ENCODE results near the gene ADARB1. TPM values are rescaled to one million over a fixed set of nuclear protein-coding genes. Genes with fewer than 3 reads are reported as not detected.

The ADARB1 gene
- total RNA-seq, 2 experiments from 2014 or later, result 6.6 to 20.5 TPM

DNA sequence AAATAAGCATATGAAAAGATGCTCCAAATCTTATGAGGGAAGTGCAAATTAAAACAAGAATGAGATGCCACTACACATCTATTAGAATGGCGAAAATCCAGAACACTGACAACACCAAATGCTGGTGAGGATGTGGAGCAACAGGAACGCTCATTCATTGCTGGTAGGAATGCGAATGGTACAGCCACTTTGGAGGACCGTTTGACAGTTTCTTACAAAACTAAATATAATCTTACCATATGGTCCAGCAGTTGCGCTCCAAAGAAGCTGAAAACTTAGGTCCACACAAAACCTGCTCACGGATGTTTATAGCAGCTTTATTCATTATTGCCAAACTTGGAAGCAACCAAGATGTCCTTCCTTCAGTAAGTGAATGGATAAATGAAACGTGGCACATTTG lies 163.0 kb downstream of the ADARB1 start:
- Histone ChIP-seq H3K4me2 (ENCODE audit: low read length) (no peak overlapping the region), H3K27ac (ENCODE audit: low read depth, low read length, poor library complexity, severe bottlenecking) (no peak overlapping the region), H3K79me2 (ENCODE audit: insufficient read depth, low read depth, low read length) (no peaks in the 10 kb centered on the region), H3K9me2 (ENCODE audit: insufficient read depth, low read length) (no peaks in the 10 kb centered on the region), H4K20me1 (ENCODE audit: insufficient read depth, low read length) (no peaks in the 10 kb centered on the region), H2AFZ (ENCODE audit: low read length) (no peak overlapping the region), H3K36me3 (ENCODE audit: insufficient read depth, low read length) (no peaks in the 10 kb centered on the region), H3K4me3 (ENCODE audit: low read depth, low read length, poor library complexity, severe bottlenecking) (no peak overlapping the region), H3K4me1 (ENCODE audit: insufficient read depth, low read length, poor library complexity, severe bottlenecking) (no peaks in the 10 kb centered on the region), H3K9me3 (ENCODE audit: low read length) (no peaks in the 10 kb centered on the region)
- BruUV-seq (replicated peaks), result no TSS peak
- intact Hi-C loops (cut with micrococcal nuclease; ENCODE audit: unreplicated experiment), result no loop called here
- no peak for DNase-seq (ENCODE audit: low spot score)
- no peak for TF ChIP-seq EZH2phosphoT487 (IDR thresholded peaks at IDR 0.05; ENCODE audit: borderline replicate concordance, low read depth, low read length)
- TF ChIP-seq, protein P1, sequence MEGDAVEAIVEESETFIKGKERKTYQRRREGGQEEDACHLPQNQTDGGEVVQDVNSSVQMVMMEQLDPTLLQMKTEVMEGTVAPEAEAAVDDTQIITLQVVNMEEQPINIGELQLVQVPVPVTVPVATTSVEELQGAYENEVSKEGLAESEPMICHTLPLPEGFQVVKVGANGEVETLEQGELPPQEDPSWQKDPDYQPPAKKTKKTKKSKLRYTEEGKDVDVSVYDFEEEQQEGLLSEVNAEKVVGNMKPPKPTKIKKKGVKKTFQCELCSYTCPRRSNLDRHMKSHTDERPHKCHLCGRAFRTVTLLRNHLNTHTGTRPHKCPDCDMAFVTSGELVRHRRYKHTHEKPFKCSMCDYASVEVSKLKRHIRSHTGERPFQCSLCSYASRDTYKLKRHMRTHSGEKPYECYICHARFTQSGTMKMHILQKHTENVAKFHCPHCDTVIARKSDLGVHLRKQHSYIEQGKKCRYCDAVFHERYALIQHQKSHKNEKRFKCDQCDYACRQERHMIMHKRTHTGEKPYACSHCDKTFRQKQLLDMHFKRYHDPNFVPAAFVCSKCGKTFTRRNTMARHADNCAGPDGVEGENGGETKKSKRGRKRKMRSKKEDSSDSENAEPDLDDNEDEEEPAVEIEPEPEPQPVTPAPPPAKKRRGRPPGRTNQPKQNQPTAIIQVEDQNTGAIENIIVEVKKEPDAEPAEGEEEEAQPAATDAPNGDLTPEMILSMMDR (conservative IDR thresholded peaks at IDR 0.05; ENCODE audit: low read length), result no peak
- POLR2A ChIA-PET, result no interaction called here
- CTCF ChIA-PET (ENCODE audit: unreplicated experiment), result no interaction called here

DNA sequence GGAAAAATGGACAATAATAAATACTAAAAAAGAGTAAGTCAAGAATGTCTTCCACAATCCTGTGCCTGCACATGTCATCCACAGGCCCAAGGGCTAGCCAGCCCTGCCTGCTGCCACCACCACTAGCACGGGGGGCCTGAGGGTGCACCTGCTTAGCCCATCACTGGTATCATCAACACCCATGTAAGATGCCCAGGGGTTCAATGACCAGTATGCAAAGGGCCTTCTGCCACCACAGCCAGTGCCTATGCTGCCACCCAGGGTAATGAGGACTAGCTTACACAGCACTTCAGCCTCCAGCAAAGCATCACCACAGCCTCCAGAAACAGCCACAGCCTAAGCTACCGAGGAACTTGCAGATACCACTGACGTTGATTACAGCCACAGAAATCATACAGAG lies 167.0 kb downstream of the ADARB1 start:
- no peaks in the 10 kb centered on the region for H3K79me2 ChIP-seq (ENCODE audit: insufficient read depth, low read depth, low read length)
- ChIA-PET POLR2A (no interaction called here), CTCF (ENCODE audit: unreplicated experiment) (no interaction called here)
- H3K4me3 ChIP-seq (ENCODE audit: low read depth, low read length, poor library complexity, severe bottlenecking), result no peak overlapping the region
- no TSS peak for BruUV-seq (replicated peaks)
- no peak overlapping the region for H2AFZ ChIP-seq (ENCODE audit: low read length)
- TF ChIP-seq EZH2phosphoT487 (IDR thresholded peaks at IDR 0.05; ENCODE audit: borderline replicate concordance, low read depth, low read length), result no peak
- H3K9me3 ChIP-seq (ENCODE audit: low read length), result peaks cover 9% of the 10 kb centered on the region
- intact Hi-C loops (cut with micrococcal nuclease; ENCODE audit: unreplicated experiment), result no loop called here
- no peaks in the 10 kb centered on the region for H3K36me3 ChIP-seq (ENCODE audit: insufficient read depth, low read length)
- H3K27ac ChIP-seq (ENCODE audit: low read depth, low read length, poor library complexity, severe bottlenecking), result no peak overlapping the region
- no peak for DNase-seq (ENCODE audit: low spot score)
- no peak overlapping the region for H3K4me2 ChIP-seq (ENCODE audit: low read length)
- H3K9me2 ChIP-seq (ENCODE audit: insufficient read depth, low read length), result no peaks in the 10 kb centered on the region
- H4K20me1 ChIP-seq (ENCODE audit: insufficient read depth, low read length), result no peaks in the 10 kb centered on the region
- no peaks in the 10 kb centered on the region for H3K4me1 ChIP-seq (ENCODE audit: insufficient read depth, low read length, poor library complexity, severe bottlenecking)

- Histone ChIP-seq H4K20me1 (ENCODE audit: insufficient read depth, low read length) (no peaks in the 10 kb centered on the region), H2AFZ (ENCODE audit: low read length) (no peak overlapping the region), H3K79me2 (ENCODE audit: insufficient read depth, low read depth, low read length) (no peaks in the 10 kb centered on the region), H3K4me1 (ENCODE audit: insufficient read depth, low read length, poor library complexity, severe bottlenecking) (no peaks in the 10 kb centered on the region), H3K36me3 (ENCODE audit: insufficient read depth, low read length) (no peaks in the 10 kb centered on the region), H3K4me3 (ENCODE audit: low read depth, low read length, poor library complexity, severe bottlenecking) (no peak overlapping the region), H3K9me2 (ENCODE audit: insufficient read depth, low read length) (no peaks in the 10 kb centered on the region), H3K27ac (ENCODE audit: low read depth, low read length, poor library complexity, severe bottlenecking) (no peak overlapping the region), H3K4me2 (ENCODE audit: low read length) (no peak overlapping the region), H3K9me3 (ENCODE audit: low read length) (peaks cover 9% of the 10 kb centered on the region)
- CTCF ChIA-PET (ENCODE audit: unreplicated experiment), result no interaction called here
- TF ChIP-seq, protein P1 (conservative IDR thresholded peaks at IDR 0.05; ENCODE audit: low read length), result no peak
- TF ChIP-seq EZH2phosphoT487 (IDR thresholded peaks at IDR 0.05; ENCODE audit: borderline replicate concordance, low read depth, low read length), result no peak
- intact Hi-C loops (cut with micrococcal nuclease; ENCODE audit: unreplicated experiment), result no loop called here
- no peak for DNase-seq (ENCODE audit: low spot score)
- POLR2A ChIA-PET, result no interaction called here
- no TSS peak for BruUV-seq (replicated peaks)
Measured at GRCh38 chr21:45243603-45244002, 169.2 kb downstream of the ADARB1 start.

Data from OCI-LY7 (cell line).